COLO668 (cell line): ENCODE results near the gene ST3GAL2.
A peak's percentile ranks its signal among the peaks of the same experiment; 100 is the strongest.
"Not testable (repeated sequence)": the region's sequence is repeated elsewhere in the genome, so short reads cannot be mapped to it uniquely, and the experiment has no call there.

ENCODE experiments used
- DNase-seq: peaks from one replicate; lab custom pipeline; 2025; ENCODE audit not compliant: unreplicated experiment; lab: John Stamatoyannopoulos, UW

ST3GAL2 gene

DNA sequence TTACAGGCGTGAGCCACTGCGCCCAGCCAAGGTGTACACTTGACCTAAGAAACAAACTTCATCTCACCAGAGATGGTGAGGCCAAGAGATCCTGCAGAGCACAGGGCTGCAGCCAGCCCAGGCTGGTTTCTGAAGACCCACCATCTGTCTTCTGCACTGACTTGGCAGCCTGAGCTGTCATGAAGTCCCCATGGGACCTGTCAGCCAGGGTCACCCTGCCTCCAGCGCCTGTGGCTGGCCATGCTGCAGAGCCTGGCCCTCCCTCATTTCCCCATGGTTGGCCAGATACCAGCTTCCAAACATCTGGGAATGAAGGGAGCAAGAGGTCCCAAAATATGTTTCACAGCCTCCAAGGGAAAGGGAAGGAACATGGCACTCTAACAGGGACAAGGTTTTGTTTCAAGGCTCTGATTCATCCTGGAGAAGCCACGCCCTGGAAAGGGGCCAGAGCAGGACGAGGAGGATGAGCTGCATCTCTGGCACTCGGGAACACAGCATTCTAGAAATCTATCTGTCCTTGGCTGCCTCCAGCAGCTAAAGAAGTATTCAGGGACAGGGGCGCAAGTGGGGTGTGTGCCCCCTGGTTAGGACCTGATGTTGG is 46.9 kb downstream of the ST3GAL2 start:
- DNase-seq, result no peak

DNA sequence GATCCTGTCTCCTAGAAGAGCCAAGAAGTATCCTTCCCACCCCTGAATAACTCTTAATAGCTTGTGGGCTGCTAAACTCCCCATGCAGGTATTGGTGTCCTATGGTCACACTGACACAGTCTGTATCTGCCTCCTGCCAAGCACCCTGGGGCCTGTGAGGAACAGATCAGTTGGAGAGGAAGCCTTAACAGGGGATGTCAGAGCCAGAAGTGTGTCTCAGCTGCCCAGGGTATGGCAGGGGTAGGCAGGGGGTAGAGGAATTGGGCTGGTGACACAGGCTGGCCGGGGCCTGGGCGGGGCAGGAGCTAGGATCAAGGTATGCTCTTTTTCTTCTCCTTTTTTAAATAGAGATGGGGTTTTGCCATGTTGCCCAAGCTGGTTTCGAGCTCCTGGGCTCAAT is 47.5 kb downstream of the ST3GAL2 start:
- no peak for DNase-seq

DNA sequence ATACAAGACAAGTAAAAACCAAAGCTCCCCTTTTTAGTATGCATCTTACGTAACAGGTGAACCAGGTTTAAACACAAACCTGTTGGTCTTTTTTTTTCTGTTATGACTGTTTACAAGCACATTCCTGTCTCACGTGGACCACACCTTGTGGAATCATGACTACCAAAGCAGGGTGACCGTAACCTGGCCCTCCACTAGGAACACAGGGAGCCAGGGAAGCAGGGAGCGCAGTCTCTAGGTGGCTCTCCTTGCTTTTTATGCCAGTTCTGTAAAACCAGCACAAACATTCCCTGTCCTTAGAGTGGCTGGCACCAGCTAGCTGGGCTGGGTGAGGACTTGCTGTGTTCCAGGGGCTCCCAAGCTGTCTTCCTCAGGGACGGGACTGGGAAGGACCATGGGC is 48.1 kb downstream of the ST3GAL2 start:
- no peak for DNase-seq

DNA sequence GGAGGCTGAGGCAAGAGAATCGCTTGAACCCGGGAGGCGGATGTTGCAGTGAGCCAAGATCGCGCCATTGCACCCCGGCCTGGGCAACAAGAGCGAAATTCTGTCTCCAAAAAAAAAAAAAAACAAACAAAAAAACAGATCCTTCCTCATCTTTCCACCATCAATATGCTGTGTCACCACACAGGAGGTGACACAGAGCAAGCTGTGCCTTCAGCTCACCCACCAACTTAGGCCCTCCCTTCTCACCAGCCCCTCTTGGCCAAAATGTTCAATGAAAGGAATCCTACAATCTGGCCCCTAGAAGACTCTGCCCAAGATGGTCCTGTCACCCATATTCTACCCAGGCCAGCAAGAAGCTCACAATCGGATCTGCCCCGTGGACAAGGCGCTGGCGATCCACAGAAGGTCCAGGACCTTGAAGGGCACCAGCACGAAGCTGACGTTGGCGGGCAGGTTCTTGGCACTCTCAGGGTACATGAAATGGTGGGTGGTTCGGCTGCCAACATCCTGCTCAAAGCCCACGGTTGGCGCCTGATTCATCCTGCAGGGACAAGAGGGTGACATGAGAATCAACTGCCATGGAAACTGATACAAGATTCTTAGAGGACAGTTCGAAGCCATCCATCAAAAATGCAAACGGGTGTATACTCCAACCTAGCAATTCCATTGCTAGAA is 50.8 kb downstream of the ST3GAL2 start:
- DNase-seq, result no peak

DNA sequence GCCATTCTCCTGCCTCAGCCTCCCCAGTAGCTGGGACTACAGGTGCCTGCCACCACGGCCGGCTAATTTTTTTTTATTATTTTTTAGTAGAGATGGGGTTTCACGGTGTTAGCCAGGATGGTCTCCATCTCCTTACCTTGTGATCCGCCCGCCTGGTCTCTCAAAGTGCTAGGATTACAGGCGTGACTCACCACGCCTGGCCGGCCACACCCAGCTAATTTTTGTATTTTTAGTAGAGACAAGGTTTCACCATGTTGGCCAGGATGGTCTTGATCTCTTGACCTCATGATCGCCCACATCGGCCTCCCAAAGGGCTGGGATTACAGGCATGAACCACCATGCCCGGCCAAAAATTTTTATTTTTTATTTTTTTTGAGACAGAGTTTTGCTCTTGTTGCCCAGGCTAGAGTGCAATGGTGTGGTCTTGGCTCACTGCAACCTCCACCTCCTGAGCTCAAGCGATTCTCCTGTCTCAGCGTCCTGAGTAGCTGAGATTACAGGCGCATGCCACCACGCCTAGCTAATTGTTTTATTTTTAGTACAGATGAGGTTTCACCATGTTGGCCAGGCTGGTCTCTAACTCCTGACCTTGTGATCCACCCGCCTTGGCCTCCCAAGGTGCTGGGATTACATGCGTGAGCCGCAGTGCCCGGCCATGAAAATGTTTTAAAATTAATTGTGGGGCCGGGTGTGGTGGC is 52.5 kb downstream of the ST3GAL2 start:
- DNase-seq, result not testable (repeated sequence)

DNA sequence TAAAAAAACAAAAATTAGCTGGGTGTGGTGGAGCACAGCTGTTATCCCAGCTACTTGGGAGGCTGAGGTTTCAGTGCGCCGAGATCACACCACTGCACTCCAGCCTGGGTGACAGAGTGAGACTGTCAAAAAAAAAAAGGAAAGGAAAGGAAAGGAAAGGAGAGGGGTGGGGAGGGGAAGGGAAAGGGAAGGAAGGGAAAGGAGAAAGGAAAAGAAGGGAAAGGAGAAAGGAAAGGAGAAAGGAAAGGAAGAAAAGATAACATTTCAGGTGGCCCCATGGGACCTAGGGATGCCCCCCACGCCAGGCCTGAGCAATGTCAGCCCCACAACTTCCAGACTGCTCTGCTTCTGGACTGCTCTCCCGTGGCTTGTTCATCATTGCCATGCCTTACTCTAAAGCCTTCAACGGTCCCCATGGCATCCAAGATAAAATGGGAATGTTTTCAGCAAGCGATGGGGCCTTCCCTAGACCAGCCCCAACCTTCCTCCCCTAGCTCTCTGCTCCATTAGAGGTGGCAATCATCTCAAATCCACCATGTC is 55.4 kb downstream of the ST3GAL2 start:
- no peak for DNase-seq

DNA sequence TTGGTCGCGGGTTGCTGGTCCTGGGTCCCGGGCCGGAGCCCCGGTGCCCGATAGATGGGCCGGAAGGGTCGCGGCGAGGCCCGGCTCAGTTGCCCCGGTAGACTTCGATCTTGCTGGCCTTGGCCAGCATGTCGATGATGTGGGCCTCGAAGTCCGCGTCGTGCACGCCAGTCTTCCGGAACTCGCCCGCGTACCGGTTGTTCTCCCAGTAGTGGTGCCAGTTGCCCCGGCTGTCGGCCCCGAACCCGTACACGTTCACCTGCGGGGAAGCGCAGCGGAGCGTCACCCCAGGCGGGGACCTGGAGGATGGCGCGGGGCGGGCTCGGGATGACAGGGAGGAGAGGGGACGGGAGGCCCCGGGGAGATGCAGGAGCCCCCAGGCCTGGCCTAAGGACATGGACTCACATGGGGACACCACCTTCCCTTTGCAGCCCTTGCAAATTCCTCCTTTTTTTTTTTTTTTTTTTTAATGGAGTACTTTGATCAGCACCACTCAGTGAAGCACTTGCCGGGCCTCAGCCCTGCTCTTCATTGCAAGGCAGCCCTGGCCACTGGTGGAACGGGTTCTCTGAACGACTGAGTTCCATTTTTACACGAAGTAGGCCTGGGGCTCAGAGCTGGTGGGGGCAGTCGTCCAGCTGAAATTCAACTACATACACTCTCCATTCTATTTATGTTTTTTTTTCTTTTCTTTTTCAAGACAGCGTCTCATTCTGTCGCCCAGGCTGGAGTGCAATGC is 57.1 kb downstream of the ST3GAL2 start:
- DNase-seq, result peak; percentile 78

DNA sequence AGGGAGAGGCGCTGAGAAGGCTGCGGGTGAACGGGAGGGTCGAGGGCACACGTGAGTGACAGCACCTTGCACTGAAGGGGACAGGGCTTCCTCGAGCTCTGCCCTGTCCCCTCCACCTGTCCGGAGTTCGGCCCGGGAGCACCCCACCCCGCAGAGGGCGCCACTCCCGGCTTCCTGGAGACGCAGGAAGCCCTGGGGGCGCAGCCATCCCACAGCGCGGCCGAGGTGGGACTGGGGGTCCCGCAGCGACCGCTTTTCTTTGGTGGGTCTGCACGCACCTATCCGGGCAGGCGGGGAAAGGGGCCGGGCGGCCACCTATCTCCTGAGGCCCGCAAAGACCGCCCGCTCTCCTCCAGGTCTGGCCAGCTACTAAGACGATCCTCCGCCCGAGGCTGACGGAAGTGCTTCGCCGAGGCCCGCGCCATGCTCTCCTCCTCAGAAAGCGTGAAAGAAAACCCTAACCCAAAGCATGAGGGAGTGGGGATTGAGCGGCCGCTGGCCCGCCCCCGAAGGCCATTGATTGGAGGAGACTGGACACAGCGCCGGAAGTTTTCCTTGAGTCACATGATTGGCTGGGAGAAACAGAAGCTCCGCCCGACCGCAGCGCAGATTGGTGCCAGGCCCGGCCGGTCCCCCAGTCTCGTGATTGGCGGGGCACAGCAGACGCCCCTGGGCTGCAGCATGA is 57.8 kb downstream of the ST3GAL2 start:
- DNase-seq, result peak; percentile 96

DNA sequence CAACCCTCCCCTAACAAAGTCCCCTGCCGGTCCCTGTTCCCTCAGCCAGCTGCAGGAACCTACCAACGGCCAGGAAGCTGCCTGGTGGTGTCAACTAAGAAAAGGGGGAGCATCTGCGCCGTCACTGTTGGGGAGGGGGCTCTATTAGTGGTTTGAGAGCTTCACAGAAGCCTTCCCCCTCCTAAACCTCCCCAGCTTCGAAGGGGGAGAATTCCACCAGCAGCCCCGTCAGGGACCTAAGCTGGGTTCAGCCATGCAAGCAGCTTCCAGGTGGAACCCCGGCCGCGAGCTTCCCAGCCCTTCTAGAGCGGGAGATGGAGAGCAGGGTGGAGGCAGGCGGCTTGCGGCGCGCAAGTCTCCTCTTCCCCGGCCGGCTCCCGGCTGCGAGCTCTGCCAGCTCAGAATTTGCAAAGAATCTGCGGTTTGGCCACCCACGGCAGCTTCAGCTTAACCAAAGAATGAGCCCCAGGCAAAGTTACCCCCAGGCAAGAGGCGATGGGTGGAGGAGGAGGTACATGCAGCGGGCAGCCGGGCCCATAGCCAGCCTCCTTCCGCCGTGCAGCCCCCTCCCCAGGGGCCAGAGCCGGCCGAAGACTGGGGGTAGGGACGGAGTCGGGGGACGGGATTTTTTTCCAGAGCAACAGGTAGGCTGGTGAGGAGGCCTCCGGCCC is 58.5 kb downstream of the ST3GAL2 start:
- peak; percentile 56 for DNase-seq

DNA sequence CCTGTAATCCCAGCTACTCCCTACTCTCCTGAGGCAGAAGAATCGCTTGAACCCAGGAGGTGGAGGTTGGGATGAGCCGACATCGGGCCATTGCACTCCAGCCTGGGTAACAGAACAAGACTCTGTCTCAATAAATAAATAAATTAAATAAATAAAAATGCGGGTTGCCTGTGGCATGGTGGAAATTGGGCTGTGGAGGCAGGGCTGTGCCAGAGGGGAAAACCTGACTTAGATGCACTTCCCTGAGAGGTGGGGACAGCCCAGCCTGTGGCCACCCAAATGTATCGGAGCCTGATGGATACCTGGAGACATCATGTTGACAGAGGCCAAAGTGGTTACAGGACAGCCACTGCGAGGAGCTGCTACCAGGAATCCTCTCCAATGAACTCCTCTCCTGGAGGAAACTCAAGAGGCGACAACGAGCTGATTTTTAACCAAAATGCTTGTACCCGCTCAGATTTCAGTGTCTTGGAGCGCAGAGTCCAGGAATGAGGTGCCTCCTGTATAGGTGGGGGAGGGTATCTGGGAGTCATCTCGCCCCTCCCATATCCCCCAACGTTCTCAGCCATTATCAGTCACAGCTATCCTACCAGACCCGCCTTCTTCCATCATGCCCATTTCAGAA is 59.9 kb downstream of the ST3GAL2 start:
- DNase-seq, result no peak

DNA sequence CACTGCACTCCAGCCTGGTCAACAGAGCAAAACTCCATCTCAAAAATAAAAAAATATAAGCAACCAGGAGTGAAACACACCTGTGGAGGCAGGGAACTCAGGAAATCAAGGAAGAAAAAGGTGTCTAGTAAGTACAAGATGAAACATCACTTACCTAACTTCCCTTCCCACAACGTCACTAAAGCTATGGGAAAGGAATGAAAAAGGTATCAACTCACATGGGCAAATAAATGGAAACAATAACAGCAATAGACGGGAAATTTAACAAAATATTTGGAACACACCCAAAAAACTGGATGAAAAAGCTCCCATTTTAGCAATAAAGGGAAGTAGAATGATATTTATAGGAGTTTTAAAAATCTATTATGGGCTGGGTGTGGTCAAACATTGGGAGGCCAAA is 61.1 kb downstream of the ST3GAL2 start:
- no peak for DNase-seq

DNA sequence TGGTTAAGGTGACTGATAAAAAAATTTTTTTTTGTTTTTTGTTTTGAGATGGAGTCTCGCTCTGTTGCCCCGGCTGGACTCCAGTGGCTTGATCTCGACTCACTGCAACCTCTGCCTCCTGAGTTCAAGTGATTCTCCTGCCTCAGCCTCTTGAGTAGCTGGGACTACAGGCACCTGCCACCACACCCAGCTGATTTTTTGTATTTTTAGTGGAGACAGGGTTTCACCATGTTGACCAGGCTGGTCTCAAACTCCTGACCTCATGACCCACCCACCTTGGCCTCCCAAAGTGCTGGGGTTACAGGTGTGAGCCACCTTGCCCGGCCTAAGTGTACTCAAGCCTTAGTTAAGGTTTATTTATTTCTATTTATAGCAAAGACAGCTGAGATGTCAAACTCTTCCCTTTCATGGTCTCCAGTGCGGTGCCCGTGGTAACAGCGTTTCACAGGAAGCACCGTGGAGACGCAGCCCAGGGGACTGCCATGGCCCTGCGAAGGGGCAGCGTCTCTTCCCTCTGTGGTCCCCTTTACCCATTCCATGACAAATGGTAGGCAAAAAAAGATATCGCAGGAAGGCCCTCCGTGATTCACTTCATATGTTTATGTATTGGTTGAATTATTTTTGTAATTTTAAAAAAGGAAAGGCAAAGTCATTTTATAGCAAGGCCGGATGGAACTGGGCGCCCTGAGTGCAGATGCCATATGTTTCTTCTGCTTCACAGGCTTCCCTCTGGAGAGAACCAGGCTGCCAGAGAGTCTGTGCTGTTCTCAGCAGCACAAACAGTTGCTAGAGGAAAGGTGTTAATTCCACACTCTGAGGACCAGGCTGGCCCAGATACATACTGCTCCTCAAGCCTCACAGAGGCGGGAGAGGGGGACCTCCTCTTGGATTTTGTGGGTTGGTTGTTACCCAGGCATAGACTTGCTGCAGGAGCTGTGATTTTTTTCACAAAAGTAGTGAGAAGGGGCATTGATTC is 63.0 kb downstream of the ST3GAL2 start:
- no peak for DNase-seq

DNA sequence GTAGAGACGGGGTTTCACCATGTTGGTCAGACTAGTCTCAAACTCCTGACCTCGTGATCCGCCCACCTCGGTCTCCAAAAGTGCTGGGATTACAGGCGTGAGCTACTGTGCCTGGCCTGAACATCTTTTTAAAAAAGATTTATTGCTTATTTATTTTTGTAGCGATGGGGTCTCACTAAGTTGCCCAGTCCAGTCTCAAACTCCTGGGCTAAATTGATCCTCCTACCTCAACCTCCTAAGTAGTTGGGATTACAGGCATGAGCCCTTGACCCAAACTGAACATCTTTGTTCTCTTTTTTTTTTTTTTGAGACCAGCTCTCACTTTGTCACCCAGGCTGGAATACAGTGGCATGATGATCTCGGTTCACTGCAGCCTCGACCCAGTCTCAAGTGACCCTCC is 64.7 kb downstream of the ST3GAL2 start:
- DNase-seq, result no peak

DNA sequence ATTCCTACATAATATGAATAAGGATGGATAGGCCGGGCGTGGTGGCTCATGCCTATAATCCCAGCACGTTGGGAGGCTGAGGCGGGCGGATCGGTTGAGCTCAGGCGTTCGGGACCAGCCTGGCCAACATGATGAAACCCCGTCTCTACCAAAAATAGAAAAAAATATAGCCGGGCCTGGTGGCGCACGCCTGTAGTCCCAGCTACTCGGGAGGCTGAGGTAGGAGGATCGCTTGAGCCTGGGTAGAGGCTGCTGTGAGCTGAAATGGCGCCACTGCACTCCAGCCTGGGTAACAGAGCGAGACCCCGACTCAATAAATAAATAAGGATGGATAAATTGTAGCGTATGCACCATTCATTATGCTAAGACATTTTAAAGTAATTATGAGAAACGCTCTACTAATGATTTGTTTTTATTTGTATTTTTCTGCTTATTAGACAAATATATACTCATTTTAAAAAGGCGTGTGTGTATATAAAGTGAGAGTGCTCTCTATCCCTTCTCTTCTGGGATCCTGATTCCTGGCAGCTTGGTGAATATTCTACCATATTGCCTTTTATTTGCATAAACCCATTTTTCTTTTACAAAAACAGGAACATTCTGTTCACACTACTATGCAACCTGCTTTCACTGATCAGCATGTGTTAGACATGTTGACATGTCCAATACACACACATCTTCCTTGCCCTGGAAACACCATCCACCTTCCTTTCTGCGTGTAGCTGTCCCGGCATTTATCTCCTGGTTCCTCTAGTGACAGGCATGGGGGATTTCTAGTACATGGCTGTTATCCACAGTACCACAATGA is 65.8 kb downstream of the ST3GAL2 start:
- no peak for DNase-seq

DNA sequence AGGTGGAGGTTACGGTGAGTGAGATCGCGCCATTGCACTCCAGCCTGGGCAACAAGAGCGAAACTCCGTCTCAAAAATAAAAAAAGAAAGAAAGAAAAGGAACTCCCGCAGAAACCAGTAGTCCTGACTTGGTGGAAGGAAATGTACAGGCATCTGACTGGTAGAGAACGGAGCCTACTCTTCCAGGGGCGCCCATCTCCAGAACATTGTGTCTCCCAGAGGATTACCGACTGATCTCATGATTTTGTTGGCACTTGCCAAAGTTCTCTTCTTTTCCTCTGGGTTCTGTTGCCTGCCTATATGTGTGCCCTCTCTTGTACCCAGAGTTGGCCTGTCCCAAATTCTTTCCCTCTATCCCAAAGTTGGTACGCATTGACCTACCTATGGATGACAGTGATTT is 68.0 kb downstream of the ST3GAL2 start:
- DNase-seq, result no peak

DNA sequence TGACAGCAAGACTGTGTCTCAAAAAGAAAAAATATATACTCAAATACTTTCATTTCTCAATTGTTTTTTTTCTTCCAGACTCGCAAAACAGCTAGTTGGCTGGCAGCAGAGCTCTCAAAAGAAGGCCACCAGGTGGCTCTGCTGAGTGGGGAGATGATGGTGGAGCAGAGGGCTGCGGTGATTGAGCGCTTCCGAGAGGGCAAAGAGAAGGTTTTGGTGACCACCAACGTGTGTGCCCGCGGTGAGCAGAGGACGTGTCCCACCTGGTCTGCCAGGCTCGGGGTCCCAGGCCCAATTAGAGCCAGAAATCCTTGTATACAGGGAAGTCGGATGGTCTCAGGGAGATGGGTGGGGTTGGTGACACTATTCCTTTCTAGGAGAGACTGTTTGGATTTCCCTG is 68.8 kb downstream of the ST3GAL2 start:
- DNase-seq, result not testable (repeated sequence)

DNA sequence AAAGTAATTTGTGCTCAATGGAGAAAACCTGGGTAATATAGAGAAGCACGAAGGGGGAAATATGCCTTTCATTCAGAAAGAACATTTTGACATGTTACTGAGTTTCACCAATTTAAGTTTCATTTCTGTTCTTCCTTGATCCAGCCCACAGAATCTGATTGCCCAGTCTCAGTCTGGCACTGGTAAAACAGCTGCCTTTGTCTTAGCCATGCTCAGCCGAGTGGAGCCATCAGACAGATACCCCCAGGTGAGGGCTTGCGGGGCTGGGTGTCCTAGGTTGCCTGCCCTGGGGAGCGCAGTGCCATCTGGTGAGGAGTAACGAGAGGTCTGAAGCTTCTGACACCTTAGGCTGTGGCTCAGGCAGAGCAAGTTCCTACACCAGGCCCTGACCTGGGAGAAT is 74.5 kb downstream of the ST3GAL2 start:
- DNase-seq, result no peak

DNA sequence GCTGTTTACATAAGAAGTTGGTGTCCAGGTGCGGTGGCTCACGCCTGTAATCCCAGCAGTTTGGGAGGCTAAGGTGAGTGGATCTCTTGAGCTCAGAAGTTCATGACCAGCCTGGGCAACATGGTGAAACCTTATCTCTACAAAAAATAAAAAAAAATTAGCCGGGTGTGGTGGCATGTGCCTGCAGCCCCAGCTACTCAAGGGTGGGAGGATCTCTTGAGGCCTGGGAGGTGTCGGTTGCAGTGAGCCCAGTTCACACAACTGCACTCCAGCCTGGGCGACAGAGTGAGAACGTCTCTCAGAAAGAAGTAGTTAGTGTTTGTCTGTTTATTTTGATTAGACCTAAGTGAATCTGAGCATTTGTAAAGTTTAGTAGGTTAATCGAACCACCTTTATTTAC is 79.3 kb downstream of the ST3GAL2 start:
- no peak for DNase-seq
